GM20431 (cell line): ENCODE results near the gene TASL.
"Not testable (repeated sequence)": the region's sequence is repeated elsewhere in the genome, so short reads cannot be mapped to it uniquely, and the experiment has no call there.

Experiments used
- in situ Hi-C: fragments of 300-500 bp; cut with MseI, MboI; formaldehyde crosslinking; loops from one replicate; pipeline ENCODE4 v1.15.0; 2020; ENCODE audit warnings: low sequenced_read_pairs; ENCODE audit not compliant: unreplicated experiment

TASL gene, protein sequence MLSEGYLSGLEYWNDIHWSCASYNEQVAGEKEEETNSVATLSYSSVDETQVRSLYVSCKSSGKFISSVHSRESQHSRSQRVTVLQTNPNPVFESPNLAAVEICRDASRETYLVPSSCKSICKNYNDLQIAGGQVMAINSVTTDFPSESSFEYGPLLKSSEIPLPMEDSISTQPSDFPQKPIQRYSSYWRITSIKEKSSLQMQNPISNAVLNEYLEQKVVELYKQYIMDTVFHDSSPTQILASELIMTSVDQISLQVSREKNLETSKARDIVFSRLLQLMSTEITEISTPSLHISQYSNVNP

DNA sequence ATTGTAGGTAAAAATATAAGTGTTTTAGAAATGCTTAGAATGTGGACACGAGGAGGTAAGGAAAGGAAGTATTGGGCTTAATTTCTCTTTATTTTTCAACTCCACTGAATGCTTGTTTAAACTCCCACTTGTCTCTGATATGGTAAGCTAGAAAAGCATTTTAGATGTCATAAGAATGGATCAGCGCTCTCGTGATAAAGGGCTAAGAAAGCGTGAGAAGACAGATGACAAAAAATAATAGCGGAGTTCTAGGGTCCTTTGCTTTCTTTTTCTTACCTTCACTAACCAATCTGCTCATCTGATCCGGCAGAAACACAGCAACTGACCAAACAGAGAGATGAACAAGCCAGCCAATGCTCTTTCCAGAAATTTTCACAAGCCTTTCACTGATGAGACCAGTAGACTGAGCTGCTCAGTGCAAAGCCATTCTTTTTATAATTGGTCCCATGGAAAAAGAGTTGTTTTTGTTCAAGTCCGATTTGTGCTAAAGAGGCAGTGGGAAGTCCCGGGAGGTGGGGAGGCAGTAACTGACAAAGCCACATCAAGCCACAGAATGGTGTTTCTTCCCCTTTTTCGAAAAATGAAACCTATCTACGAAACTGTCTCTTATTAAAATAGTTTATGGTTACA is at the start of gene TASL:
TASL (minus strand) TSS at position 405 of the 630 bp plus-strand sequence. CDS start 17,411 bp downstream, outside the sequence.
- in situ Hi-C loops = no loop called here

DNA sequence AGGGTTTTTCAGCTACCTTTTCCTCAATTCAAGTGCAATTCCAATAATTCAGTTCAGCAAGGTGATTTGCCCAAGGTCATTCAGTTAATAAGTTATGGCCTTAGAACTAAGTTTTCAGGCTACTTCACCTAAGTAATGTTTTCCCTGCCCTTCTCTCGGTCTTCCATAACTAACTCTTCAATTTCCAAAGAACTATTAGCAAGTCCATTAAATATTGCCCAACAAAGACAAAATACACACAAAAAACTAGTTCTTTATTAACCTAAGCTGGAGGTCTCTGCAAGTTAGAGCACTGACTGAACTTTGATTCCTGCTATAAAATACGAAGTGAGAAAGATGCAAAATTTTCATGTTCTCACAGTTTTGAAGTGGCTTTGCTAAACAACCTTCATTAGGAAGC is 48.8 kb upstream of the TASL start:
- in situ Hi-C loops = no loop called here

DNA sequence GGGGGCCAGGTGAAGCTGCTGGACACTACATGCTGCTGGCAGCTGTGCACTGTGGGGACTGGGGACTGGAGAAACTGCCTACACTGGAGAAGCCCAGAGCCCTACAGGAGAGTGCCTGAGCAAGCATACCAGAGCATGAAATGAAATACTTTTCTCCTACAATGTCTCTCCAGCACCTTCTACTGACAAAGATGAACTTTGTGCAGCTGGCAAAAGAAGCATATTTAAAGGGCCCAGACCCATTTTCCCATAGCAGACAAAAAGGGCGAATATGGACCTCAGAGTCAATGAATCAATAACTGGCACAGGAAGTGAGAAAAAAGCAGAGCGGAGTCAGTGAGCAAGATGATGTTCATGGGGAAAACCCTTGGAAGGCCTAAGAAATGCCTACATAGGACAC is 44.8 kb upstream of the TASL start:
- in situ Hi-C loops = no loop called here

DNA sequence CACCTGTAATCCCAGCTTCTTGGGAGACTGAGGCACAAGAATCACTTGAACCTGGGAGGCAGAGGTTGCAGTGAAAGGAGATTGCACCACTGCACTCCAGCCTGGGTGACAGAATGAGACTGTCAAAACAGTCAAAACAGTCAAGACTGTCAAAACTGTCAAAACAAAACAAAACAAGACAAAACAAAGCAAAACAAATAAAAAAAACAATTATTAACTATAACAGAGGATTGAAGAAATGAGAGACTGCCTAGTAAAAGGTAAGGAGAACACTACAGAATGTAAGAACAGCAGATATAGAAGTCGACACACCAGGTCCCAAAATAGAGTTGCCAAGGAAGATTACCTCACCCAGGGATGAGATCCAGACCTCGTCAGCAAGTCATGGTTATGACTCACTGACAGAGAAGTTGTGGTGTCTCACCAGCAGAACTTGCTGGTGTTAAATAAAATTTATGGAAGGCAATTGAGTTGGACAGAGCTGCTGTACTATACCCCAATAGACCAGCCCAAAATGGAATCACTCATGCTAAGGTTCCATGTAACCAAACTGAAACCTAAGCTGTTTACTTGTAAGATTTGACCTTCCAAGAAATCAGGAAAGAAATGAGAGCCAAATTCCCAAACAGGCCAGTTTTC is 43.5 kb upstream of the TASL start:
- in situ Hi-C loops = no loop called here

DNA sequence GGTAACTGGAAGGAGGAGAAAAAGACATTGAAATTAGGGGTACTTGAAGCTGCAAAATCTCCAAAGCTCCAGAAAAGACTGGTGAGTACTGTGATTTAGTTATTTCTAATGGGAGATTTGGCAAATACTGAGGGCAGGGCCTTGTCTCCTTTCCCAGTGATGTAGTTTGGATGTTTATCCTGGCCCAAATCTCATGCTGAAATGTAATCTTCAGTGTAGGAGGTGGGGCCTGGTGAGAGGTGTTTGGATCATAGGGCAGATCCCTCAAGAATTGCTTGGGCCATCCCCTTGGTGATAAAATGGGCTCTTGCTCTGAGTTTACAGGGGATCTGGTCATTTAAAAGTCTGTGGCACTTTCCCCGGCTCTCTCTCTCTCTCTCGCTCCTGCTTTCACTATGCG is 42.6 kb upstream of the TASL start:
- in situ Hi-C loops = no loop called here

DNA sequence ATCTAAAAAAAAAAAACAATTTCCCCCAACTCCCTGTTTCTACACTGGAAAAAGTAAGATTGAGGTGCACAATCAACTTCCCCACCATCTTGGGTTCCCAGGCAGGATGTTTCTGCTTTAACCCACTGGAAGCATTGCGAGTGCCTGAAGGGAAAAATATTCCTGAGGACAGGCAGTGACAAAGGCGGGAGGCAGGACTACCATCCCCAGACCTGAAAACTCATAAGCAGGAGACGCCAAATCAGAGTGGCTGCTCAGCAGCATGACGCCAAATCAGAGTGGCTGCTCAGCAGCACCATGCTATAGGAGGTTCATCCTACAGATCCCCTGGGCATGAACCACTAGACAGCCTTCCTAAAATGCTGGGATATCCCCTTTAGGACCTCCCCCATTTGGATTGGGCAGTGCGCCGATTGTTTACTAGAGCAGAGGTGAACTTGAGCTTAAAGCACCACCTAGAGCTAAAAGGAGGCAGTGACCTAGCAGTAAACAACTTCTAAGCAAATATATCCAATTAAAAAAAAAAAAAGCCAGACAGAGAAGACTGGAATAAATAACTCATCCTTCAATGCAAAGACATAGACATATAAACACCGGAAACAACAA is 40.7 kb upstream of the TASL start:
- in situ Hi-C loops = no loop called here

DNA sequence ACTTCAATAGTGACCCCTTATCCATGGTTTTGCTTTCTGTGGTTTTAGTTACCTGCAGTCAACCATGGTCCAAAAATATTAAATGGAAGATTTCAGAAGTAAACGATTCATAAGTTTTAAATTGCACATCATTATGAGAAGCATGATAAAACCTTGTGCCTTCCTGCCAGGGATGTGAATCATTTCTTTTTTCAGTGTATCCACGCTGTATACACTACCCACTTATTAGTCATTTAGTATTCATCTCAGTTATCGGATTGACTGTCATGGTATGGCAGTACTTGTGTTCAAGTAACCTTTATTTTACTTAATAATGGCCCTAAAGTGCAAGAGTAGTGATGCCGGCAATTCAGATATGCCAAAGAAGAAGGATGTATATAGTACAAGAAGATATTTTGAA is 37.7 kb upstream of the TASL start:
- in situ Hi-C loops = no loop called here

DNA sequence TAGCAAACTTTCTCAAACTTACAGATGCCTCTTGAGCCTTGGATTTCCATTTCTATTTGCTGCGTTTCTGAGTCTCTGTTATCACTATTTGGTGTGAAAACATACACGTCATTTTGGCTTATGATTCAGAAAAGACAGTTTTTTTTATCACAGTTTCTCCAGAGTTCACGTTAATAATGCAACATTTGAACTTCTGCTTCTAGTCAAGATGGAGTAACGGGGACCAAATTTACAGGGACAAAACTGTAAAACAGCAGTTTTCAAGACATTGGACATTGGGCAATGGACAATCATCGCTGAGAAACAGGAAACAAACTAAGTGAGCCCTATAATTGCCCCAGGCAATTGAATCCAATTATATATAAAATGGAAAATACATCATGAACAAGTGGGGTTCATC is 36.2 kb upstream of the TASL start:
- in situ Hi-C loops = no loop called here

DNA sequence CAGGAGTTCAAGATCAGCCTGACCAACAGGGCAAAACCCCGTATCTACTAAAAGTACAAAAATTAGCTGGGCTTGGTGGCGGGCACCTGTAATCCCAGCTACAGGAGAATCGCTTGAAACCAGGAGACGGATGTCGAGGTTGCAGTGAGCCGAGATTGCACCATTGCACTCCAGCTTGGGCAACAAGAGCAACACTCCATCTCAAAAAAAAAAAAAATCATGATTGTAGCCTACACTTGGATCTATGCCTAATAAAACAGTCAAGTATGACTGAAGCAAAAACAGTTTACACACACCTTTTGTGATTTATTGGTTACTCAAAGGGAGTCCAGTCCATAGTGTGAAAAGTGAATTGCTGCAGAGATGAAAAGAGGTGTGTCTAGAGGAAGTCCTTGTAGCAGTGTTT is 34.7 kb upstream of the TASL start:
- in situ Hi-C loops = no loop called here

DNA sequence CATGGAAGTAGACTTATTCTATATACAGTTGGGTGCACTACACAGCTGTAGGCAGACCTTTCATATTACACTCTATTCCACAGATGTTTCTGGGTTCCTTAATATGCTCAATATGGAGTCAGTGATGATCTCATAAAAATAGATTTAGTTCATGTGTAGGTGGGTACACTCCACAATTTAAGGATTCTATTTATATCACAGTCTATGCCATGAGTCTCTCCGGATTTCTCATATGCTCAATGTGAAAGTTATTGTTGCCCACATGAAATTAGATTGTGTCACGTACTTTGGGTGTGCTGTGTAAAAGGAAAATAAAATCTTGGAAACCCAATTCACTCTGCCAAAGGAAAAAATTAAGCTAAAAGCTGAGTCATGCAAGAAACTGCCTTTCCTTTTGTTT is 32.5 kb upstream of the TASL start:
- in situ Hi-C loops = no loop called here

DNA sequence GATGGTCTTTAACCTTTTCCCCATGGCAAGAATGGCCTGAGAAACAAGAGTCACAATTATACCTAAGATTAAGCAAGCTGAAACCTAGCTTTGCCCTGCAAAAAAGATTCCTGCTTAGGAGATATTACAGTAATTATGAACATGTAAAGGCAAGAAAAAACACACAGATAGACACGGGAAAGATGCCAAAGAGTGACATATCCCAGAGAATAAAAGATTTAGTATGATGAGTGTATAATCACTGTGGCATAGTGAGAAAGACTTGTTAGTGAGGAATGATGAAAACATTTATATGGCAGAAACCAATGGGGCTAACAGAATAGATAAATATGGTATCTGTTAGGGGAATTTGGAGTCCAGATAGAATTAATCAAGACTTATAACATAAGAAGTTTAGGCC is 29.6 kb upstream of the TASL start:
- in situ Hi-C loops = no loop called here

DNA sequence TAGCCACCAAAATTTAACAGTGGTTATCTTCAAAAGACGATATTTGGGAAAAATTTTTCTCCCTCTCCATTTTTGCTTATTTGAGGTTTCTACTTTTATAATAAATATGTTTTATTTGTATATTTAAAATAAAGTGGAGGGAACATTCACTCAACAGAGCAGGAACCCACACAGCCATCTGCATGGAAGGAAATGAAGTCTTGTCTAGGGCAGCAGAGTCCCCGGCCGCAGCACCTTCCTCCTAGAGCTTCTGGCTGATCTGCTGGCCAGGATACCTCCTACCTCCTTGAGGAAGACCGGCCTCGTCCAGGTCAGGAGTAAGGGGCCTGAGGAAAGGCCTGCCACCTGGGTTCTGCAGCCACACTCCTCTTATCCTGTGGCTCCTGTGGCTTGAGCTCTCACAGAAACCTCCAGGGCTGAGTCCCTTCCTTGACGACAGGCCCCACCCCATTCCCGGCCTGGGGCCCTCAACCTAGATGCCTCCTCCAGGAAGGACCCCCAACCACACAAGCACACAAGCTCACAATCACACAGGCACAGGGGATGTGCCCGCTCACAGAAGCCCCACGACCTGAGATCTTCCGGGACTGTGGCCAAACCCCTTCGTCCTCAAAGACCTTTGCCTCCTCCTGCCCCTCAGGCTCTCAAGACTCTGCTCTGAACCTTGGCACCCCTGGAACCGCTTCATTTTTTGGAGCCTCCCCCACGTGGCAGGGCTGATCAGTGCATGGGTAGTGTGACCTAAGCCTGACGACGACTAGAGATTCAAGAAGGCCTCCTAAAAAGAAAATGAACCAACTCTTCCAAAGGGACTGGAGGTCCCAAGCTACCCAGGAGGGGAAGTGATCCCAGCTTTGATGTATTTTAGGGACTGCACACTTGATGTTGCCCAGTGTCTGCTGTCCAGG is 23.0 kb upstream of the TASL start:
- in situ Hi-C loops = not testable (repeated sequence)

DNA sequence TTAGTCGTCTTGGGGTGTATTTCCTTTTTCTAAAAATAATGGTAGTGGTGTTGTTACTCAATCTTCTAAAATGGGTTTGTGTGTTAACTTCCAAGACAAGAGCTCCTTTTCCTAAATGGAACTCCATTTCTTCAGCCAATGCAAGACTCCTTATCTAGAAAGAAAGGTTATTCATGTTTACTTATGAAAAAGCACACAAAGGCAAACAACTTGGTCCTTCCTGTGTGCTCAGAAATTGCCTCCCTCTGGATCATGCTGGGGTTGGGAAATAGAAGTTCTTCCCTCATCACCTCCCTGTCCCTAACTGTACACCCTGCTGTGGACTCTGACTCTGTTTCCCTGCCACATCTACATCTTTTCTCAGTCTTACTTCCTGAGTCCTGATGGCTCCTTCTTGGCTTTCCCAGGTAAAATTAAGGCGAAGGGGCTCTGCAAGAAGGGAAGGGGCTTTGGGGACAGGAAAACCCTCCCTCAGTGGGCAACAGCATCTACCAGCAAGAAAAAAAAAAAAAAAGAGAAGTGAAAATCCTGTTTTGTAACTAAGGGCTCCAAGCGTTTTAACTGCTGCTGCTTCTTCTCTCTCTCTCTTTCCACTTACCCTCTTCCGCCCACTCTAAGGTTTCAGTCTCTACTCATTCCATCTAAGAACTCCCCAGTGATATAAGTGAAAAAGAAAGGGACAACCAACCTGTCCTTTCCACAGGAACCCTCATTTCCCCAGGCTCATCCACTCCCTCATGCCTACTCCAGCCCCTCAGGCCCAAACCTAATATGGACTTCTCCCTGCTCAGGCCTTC is 19.8 kb upstream of the TASL start:
- in situ Hi-C loops = no loop called here

DNA sequence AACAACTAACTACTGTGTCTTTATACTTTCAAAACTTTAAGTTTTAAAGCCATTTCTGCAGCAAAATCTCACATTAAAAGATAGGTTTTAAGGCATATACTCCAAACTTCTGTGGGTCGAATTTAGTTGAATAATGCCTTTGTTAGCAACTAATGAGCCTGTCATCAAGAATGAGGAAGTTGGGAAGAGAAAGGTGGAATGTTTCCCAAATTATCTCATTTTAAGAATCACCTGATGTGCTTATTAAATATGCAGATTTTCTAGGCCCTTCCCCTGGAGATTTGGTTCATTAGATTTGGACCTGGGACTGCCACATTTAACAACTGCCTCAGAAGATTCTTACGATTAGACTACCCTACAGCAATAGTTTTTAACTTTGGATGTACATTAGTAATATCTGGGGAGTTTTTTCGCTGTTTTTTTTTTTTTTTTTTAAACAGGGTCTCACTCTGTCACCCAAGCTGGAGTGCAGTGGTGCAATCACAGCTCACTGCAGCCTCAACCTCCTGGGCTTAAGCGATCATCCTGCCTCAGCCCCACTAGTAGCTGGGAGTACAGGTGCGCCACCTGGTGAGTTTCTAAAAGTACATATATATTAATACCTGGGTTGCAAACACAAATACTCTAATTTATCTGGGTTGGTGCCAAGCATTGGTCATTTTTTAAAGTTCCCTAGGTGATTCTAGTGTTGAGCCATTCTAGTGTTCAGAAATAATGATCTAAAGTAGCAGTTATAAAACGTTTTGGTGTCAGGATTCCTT is 16.1 kb upstream of the TASL start:
- in situ Hi-C loops = no loop called here

DNA sequence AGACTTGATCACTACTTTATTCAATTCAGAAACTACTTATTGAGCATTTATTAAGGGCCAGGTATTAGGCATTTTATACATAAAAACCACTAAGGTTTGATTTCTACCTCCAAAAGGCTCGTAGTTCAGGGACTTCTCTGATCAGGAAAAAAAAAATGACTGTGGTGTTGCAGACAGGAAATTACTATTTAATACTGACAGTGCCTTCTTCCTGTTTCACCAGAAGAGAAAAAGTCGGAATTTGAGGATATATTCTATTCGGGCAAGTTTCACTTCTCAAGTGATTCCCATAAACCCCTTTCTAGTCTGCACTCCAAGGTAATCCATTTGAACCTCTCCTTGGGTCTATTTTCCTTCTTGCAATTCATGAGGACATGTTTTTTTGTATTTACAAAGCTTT is 15.3 kb upstream of the TASL start:
- in situ Hi-C loops = no loop called here

DNA sequence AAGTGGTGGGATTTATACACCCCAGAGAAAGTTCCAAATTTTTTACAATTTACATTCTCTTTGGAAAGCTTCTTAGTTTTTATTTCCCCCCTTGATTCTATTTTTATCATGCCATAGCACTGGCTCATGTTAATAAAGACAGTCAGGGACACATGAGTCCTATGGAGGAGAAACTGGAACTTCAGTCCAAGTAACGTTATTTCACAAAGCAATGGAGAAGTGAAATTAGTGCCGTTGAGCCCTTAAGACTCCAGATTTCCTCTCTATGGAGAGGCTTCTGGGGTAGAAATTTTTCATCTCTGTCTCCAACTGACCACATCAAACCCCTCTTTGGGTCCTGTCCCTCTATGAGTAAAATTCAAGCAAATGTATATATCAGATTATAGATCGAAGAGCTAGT is 12.8 kb upstream of the TASL start:
- in situ Hi-C loops = no loop called here

DNA sequence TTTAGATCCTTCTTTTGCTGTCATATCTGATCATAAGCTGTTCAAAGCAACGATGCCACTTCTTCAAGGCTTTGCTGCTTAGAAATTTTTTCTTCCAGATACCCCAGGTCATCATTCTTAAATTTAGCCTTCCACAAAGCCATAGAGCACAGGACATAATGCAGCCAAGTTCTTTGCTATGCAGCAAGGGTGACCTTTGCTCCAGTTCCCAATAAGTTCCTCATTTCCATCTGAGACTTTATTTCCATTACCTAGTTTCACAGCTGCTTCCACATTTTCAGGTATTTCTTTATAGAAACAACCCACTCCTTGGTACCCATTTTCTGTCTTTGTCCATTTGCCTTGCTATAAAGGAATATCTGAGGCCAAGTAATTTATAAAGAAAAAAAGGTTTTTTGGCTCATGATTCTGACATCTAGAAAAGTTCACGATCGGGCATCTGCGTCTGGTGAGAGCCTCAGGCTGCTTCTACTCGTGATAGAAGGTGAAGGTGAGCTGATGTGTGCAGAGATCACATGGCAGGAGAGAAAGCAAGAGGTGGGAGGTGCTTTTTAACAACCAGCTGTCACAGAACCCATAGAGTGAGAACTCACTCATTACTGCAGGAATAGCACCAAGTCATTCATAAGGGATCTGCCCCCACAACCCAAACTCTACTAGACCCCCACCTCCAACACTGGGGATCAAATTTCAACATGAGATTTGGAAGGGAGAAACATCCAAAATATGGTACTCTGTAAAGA is 11.8 kb upstream of the TASL start:
- in situ Hi-C loops = no loop called here

DNA sequence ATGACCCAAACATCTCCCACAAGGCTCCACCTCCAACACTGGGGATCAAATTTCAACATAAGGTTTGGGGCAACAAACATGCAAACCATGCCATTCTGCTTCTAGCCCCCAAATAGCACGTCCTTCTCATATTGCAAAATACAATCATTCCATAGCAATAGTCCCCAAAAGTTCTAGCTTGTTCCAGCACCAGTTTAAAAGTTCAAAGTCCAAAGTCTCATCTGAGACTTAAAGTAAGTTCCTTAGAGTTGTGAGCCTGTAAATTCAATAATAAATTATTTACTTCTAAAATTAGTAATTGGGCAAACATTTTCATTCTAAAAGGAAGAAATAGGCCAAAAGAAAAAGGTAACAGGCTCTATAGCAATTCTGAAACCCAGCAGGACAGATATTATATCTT is 8.9 kb upstream of the TASL start:
- in situ Hi-C loops = no loop called here
